K562 (cell line): ENCODE data around the gene TRMU.

Source experiments
- NFXL1 ChIP-seq: fragments of 450-650 bp; formaldehyde crosslinking; IDR thresholded peaks from 2 replicates; pipeline ENCODE4 v1.4.0; 2021; ENCODE audit warnings: mild to moderate bottlenecking
- RBM22 ChIP-seq: fragments of 200-400 bp; formaldehyde crosslinking; IDR thresholded peaks from 2 replicates; pipeline ENCODE4 v1.6.1; 2018; ENCODE audit warnings: low read length, low read depth; ENCODE audit not compliant: poor library complexity, severe bottlenecking
- TF ChIP-seq, protein P1 (sequence below), 3 experiments: IDR thresholded peaks in 2 of 3; conservative IDR thresholded peaks in 1 of 3; 2 replicates each; pipeline ENCODE4 v1.5.1; 2011 to 2012; ENCODE audit warnings: low read length in 3 of 3, mild to moderate bottlenecking in 3 of 3, control low read depth in 2 of 3, improper control_type of control experiment in 1 of 3, inconsistent platforms in 1 of 3, low read depth in 1 of 3, mixed read lengths in 1 of 3, moderate library complexity in 1 of 3; ENCODE audit not compliant: insufficient read depth in 2 of 3

DNA sequence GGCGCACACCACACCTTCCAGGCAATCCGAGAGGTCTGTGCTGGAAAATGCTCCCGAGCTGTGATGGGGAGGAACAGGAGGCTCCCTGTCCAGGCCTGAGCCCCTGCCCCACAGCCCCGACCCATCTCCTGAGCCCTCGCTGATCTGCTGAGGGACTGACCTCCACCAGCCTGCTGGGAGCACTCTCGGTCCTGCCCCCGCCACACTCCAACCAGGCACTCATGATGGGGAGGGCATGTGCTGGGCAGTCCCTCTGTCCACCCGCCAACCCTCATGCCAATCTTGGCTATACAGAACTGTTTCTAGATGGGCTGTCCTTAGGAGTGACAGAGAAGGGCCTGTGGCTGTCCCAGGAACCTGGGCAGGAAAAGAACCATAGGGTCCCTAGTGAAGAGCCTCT, 70.8 kb downstream of the TRMU start:
- TF ChIP-seq, protein P1, sequence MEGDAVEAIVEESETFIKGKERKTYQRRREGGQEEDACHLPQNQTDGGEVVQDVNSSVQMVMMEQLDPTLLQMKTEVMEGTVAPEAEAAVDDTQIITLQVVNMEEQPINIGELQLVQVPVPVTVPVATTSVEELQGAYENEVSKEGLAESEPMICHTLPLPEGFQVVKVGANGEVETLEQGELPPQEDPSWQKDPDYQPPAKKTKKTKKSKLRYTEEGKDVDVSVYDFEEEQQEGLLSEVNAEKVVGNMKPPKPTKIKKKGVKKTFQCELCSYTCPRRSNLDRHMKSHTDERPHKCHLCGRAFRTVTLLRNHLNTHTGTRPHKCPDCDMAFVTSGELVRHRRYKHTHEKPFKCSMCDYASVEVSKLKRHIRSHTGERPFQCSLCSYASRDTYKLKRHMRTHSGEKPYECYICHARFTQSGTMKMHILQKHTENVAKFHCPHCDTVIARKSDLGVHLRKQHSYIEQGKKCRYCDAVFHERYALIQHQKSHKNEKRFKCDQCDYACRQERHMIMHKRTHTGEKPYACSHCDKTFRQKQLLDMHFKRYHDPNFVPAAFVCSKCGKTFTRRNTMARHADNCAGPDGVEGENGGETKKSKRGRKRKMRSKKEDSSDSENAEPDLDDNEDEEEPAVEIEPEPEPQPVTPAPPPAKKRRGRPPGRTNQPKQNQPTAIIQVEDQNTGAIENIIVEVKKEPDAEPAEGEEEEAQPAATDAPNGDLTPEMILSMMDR (IDR thresholded peaks at IDR 0.05 in 2 of 3, conservative IDR thresholded peaks at IDR 0.05 in 1 of 3; ENCODE audit: insufficient read depth in 2 of 3, low read depth in 1 of 3, low read length in 3 of 3): no peak
- TF ChIP-seq RBM22 (no peak), NFXL1 (CRISPR knock-in tag) (no peak)
